Measurements from ENCODE around the gene SLC25A45.

SLC25A45 gene

DNA sequence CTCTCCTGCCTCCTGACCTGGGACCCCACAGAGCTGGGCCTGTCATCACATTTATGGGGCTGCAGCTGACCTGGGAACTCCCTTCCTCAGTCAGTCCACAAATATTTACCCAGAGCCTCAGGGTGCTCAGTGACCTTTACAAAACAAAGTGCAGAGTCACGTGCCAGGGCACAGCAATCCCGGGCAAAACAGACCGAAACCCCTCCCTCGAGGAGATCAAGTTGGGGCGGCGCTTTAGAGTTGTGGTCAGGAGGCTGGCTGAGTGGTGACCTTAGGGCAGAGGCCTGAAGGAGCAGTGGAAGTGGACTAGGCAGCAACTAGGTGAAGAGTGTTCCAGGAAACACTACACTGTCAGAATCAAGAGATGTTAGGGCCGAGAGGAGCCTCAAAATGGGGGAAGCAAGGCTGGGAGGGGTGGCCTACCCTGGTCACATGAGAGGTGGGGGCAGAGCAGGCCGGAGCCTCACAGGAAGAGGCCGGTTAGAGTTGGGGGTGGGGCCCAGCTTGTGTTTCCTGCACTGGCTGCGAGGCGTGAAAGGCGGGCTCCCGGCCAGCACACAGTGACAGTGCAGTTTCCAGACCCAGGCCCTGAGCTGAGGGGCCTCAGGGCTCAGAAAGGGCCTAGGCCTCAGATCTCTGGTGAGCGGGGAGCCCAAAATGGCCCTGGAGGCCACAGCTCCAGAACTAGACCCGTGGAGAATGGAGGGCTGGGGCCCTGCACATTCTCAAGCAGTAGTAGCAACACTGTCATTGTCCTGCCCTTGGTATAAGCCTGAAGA is 36.4 kb upstream of the SLC25A45 start:
- no peak for TF ChIP-seq CTCF (IDR thresholded peaks at IDR 0.05; ENCODE audit: insufficient read depth, low read length, poor library complexity, severe bottlenecking)
- Histone ChIP-seq H3K36me3 (ENCODE audit: control insufficient read depth, insufficient read depth, low read length) (peaks cover 2% of the 10 kb centered on the region; the same call in 1 of the 2 replicates), H3K27me3 (replicated peaks; ENCODE audit: control insufficient read depth, insufficient read depth, low read length) (no peaks in the 10 kb centered on the region), H3K4me3 (replicated peaks; ENCODE audit: low read depth, low read length) (peak overlapping the region; percentile 74)
- peak; percentile 92 for DNase-seq (ENCODE audit: extremely low read depth, insufficient read length)

DNA sequence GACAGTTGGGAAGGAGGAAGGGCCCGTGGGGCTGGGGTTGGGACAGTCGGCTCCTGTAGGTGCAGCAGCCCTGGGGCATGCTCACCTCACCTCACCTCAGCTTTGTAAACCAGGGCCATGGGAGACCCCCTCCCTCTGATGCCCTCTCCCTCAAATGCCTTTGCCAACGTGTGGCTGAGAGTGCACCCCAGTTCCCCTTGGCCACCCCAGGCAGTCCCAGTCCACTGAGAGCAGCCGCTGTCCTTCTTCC is 35.9 kb upstream of the SLC25A45 start:
- no peak for DNase-seq (ENCODE audit: extremely low read depth, insufficient read length)
- H3K36me3 ChIP-seq (ENCODE audit: control insufficient read depth, insufficient read depth, low read length) = peaks cover 5% of the 10 kb centered on the region
- no peak for TF ChIP-seq CTCF (IDR thresholded peaks at IDR 0.05; ENCODE audit: insufficient read depth, low read length, poor library complexity, severe bottlenecking)
- no peaks in the 10 kb centered on the region for H3K27me3 ChIP-seq (replicated peaks; ENCODE audit: control insufficient read depth, insufficient read depth, low read length)
- H3K4me3 ChIP-seq (replicated peaks; ENCODE audit: low read depth, low read length) = peak overlapping the region; percentile 74

DNA sequence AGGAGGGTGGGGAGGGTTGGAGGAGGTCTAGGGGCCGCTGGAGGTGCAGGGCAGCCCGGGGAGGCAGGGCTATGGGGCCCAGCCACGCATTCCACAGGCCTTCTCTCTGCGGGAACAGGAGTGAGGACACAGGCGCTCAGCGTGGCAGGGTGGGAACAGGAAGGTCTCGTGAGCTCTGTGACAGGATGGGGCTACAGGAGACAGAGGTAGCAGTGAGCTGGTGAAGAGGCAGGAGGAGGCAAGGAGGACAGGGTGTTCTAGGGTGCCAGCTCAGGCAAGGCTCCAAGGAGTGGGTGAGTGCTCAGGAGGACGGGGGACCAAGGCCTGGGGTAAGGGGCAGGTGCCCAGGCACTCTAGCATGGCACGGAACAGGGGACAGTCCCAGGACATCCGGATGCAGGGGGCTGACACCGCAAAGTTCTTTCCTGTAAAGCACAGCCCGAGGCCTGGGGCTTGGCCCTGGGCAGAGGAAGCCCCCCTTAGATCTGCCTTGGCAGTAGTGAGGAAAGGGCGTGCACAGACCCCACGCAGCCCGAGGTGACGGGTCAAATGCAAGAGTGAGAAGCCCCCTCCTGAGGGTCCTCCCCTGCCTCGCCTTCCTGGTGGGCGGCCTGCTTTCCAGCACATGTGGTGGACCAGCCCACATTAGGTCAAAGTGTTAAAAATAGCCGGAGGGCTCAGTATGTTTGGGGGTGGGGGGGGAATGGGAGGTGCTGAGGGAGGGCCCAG is 35.4 kb upstream of the SLC25A45 start:
- peak; percentile 66 for DNase-seq (ENCODE audit: extremely low read depth, insufficient read length)
- no peak for TF ChIP-seq CTCF (IDR thresholded peaks at IDR 0.05; ENCODE audit: insufficient read depth, low read length, poor library complexity, severe bottlenecking)
- Histone ChIP-seq H3K36me3 (ENCODE audit: control insufficient read depth, insufficient read depth, low read length) (peaks cover 5% of the 10 kb centered on the region), H3K4me3 (replicated peaks; ENCODE audit: low read depth, low read length) (peak overlapping the region; percentile 74), H3K27me3 (replicated peaks; ENCODE audit: control insufficient read depth, insufficient read depth, low read length) (no peaks in the 10 kb centered on the region)

- TF ChIP-seq CTCF (IDR thresholded peaks at IDR 0.05; ENCODE audit: insufficient read depth, low read length, poor library complexity, severe bottlenecking) = no peak
- peak; percentile 57 for DNase-seq (ENCODE audit: extremely low read depth, insufficient read length)
- Histone ChIP-seq H3K4me3 (replicated peaks; ENCODE audit: low read depth, low read length) (peak overlapping the region; percentile 74), H3K36me3 (ENCODE audit: control insufficient read depth, insufficient read depth, low read length) (peaks cover 9% of the 10 kb centered on the region), H3K27me3 (replicated peaks; ENCODE audit: control insufficient read depth, insufficient read depth, low read length) (no peaks in the 10 kb centered on the region)
Measured at GRCh38 chr11:65416841-65417701, 34.6 kb upstream of the SLC25A45 start.

- peaks cover 12% of the 10 kb centered on the region for H3K36me3 ChIP-seq (ENCODE audit: control insufficient read depth, insufficient read depth, low read length)
- DNase-seq (ENCODE audit: extremely low read depth, insufficient read length) = peak; percentile 87
- peak overlapping the region; percentile 74 for H3K4me3 ChIP-seq (replicated peaks; ENCODE audit: low read depth, low read length)
- peak; percentile 96 for TF ChIP-seq CTCF (IDR thresholded peaks at IDR 0.05; ENCODE audit: insufficient read depth, low read length, poor library complexity, severe bottlenecking)
- no peaks in the 10 kb centered on the region for H3K27me3 ChIP-seq (replicated peaks; ENCODE audit: control insufficient read depth, insufficient read depth, low read length)
Measured at GRCh38 chr11:65416341-65416824, 33.9 kb upstream of the SLC25A45 start.

Measured in GM06990 (cell line).